ENCODE measurements around the gene MAGOH. TPM values are rescaled to one million over a fixed set of nuclear protein-coding genes. Genes with fewer than 3 reads are reported as not detected.
A peak's percentile ranks its signal among the peaks of the same experiment; 100 is the strongest.
"Not testable (repeated sequence)": the region's sequence is repeated elsewhere in the genome, so short reads cannot be mapped to it uniquely, and the experiment has no call there.

MAGOH gene
- polyA plus RNA-seq, 3 donors = 74.4 to 91.3 (median 90.1) TPM

GRCh38 chr1:53246261-53247134 lies 8.2 kb upstream of the MAGOH start:
- no peak for DNase-seq

- DNase-seq = no peak
Measured at GRCh38 chr1:53244141-53244540, 5.8 kb upstream of the MAGOH start.

- no peak for DNase-seq
Measured at GRCh38 chr1:53242381-53242780, 4.1 kb upstream of the MAGOH start.

GRCh38 chr1:53241828-53242227 lies 3.5 kb upstream of the MAGOH start:
- no peak for DNase-seq

- DNase-seq = no peak
Measured at GRCh38 chr1:53237638-53238037, 680 bp downstream of the MAGOH start.

- DNase-seq = no peak
Measured at GRCh38 chr1:53220962-53221286, 17.4 kb downstream of the MAGOH start.

GRCh38 chr1:53220171-53220961 lies 18.0 kb downstream of the MAGOH start, which contains the start of gene CZIB:
Gene CZIB (minus strand): TSS chr1:53220634. CDS start chr1:53220575, 59 bp downstream.
- DNase-seq = peak; percentile 93

- DNase-seq = no peak
Measured at GRCh38 chr1:53219711-53220110, 18.6 kb downstream of the MAGOH start.

- DNase-seq = no peak
Measured at GRCh38 chr1:53218201-53218600, 20.1 kb downstream of the MAGOH start.

GRCh38 chr1:53214376-53214940 lies 23.9 kb downstream of the MAGOH start:
- no peak for DNase-seq

GRCh38 chr1:53210954-53211353 lies 27.4 kb downstream of the MAGOH start:
- DNase-seq = no peak

GRCh38 chr1:53210352-53210751 lies 28.0 kb downstream of the MAGOH start:
- no peak for DNase-seq

- DNase-seq = no peak
Measured at GRCh38 chr1:53207726-53208125, 30.6 kb downstream of the MAGOH start.

- DNase-seq = no peak
Measured at GRCh38 chr1:53206735-53207379, 31.5 kb downstream of the MAGOH start.

- DNase-seq = not testable (repeated sequence)
Measured at GRCh38 chr1:53206083-53206685, 32.1 kb downstream of the MAGOH start.

GRCh38 chr1:53205496-53205895 lies 32.8 kb downstream of the MAGOH start:
- not testable (repeated sequence) for DNase-seq

GRCh38 chr1:53203466-53203865 lies 34.9 kb downstream of the MAGOH start:
- DNase-seq = no peak

GRCh38 chr1:53198241-53198651 lies 40.1 kb downstream of the MAGOH start:
- DNase-seq = no peak

- DNase-seq = no peak
Measured at GRCh38 chr1:53197291-53198200, 40.8 kb downstream of the MAGOH start.

- peak; percentile 92 for DNase-seq
Measured at GRCh38 chr1:53196485-53197290, 41.6 kb downstream of the MAGOH start, which contains the start of gene CPT2. Gene CPT2 (plus strand): TSS chr1:53196824. CDS start chr1:53196944, 120 bp downstream.
